Measurements from ENCODE around the gene CALCB.

The CALCB gene

DNA sequence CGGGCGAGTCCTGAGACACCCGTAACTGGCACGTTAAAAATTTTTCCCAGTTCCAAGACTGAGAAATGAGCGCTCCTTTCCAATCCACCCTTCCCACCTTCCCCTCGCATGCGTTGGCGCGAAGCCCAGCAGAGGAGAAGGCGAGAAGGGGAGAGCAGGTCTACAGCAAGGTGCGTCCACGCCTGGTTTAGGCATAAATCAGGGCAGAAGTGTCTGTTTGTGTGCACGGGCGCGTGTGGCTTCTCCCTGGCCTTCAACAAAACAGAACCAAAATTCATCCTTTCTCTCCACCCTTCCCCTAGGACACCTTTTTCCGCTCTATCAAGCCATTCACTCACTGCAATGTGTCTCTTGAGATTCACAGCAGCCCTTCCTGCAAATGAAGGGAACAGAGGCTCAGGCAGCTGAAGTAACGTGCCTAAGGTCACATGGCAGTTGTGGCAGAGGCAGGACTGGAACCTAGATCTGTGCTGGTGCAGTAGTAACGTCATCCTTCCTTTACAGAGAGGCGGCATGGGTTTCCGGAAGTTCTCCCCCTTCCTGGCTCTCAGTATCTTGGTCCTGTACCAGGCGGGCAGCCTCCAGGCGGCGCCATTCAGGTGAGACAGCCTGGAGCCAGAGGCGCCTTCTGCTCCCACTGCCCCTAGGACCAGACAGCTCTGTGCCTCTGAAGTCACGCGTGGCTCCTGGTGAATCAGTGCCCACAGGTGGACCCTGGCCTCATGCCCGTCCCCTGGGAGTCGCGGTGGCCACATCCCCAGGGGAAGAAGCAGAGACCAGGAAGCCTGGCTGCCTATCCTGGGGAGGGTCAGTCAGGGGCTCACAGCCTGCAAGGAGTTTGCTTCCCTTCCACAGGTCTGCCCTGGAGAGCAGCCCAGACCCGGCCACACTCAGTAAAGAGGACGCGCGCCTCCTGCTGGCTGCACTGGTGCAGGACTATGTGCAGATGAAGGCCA, 1.1 kb downstream of the CALCB start:
- peak; percentile 89 to 94 (median 92) for DNase-seq

DNA sequence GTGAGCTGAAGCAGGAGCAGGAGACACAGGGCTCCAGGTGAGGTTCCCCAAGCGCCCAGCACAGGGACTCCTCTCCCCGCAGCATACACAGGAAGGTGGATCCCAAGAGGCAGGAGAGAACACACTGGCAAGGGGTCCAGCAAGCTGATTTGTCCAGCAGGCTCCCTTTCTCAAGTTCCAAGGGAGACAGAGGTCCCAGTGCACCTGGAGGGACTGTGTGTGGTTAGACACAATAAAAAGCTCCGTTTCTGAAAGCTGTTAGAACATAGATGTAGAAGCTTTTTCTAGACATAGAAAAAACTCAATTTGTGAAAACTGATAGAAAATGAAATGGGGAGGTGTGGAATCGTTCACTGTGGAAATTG, 1.8 kb downstream of the CALCB start:
- no peak for DNase-seq

DNA sequence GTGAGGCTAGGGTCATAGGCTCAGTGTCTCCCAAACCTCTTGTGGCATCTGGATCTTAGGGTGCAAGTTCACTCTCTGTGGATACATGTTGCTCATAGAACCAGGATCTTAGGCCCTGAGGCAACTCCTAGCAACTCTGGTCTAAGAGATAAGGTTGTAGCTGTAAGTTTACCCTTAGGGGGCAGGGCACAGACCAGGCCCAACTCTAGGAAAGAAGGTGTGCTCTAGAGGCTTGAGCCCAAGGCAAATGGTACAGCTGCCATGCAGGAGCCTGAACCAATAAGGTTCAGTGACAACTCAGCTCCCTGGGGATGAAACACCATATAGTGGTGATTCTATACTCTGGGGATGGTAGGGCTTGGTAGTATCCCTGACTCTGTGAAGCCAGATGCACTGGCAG, 17.8 kb downstream of the CALCB start:
- DNase-seq: no peak

DNA sequence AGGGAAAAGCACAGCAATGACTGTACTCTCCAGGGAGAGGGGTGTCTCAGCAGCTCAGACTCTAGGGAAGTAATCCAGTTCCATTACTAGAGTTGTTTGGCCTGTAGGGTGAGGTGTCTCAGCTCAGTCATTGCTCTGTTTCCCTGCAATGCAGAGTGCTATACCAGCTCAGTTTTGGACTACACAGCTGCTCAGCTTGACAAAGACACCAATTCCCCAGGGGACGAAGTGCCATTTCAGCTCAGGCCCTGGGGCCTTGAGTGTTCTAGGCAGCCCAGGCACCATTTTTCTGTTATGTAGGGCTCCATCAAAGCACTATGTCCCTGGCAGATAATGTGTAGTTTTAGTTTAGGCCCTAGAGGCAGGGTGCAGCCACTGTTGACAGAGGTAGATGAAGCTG, 18.2 kb downstream of the CALCB start:
- peak in 2 of 3 experiments; percentile 23 to 78 for DNase-seq

DNA sequence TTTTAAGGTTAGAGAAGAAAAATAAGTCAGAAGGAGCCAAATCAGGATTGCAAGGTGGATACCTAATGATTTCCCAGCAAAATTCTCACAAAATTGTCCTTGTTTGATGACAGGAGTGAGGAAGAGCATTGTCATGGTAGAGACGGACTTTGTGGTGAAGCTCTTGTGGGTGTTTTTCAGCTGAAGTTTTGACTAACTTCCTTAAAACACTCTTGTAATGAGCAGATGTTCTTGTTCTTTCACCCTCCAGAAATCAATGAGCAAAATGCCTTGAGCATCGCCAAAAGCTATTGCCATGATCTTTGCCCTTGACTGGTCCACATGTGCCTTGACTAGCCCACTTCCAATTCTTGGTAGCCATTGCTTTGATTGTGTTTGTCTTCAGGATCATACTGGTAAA, 20.0 kb downstream of the CALCB start:
- DNase-seq: no peak

DNA sequence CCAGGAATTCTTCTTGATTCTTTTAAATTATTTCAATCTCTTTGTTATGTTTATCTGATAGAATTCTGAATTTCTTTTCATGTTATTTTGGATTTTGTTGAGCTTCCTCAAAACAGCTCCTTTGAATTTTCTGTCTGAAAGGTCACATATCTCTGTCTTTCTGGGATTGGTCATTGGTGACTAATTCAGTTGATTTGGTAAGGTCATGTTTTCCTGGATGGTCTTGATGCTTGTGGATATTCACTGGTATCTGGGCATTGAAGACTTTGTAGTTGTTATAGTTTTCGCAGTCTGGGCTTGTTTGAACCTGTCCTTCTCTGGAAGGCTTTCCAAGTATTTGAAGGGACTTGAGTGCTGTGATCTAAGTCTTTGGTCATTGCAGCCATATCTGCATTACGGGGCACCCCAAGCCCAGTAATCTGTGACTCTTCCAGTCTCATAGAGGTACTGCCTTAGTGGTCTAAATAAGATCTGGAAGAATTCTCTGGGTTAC, 22.4 kb downstream of the CALCB start:
- no peak for DNase-seq

DNA sequence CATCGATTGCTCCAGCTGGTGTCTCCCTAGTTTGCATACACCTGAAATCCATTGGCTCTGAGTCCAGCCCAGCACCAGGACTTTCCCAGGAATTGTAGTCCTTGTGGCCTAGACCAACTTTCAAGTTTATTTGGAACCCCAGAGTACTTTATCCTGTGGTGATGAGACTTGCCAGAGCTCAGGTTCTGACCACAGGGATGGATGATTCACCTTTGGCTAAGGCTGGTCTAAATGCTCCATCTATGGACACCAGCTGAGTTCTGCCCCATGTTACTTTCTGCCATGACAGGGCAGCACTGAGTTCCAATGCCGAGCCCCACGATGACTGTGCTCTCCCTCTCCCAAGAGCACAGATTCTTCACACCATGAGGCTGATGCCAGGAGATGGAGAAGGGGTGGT, 24.0 kb downstream of the CALCB start:
- no peak for DNase-seq

DNA sequence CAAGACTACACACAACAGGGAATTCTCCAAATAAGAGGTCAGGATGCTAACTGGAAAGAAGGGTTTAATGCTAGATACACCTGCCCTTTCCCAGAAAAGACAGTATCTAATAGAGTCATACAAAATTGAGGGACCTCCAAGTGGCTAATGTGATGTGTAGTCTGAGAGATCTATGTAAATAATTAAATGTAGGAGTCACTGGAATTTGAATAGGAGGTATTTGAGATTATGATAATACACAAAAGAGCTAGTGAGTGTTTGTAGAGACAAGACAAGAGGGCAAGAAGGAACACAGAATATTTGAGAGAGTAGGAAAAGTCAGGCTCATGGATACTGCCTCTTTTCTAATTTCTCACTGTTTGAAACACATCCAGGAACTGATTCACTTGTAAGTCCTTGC, 25.9 kb downstream of the CALCB start:
- DNase-seq: no peak

DNA sequence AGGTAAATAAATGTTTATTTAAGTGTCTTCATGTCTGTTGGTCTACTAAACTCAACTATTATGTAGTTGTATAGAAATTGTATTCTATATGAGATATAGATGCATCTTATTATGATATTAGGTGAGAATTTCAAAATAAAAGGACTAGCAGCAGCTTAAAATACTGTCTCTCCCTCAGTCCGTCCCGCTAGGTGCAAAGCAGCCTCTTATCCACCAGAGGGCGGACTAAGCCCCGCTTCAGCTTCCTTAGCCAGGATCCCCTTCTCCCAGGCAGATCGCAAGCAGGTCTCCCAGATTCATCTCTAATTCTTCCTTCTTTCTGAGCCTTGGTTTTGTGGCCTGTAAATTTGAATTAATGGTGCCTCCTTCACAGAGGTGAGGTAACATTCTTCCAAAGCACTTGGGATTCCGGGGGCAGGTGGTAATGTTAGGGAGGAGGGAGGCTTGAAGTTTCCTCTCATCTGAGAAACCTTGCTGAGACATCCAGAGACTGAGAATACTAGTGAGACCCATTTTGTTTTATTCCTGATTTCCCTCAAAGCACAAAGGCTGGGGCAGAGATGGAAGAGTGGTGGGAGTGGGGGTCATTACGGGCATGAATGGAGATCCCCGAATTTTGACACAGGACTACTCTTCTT, 27.8 kb downstream of the CALCB start:
- peak; percentile 61 to 81 (median 70) for DNase-seq

DNA sequence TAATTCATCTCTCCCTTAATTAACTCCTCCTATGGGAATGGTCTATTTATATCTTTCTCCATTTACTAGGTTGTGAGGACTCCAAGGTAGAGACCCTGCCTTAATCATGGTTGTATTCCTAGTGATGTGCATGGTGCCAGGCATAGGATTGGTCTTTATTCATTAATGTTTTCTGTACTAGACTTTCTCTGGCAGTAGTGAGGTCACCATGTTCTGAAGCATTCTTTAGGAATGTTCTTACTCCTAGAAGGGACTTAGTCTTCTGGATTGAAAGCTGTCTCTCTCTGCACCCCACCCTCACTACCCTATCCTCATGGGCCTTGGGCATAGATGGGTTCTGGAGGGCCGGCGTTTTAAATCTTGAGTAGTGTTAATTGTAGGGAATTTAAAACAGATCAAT, 30.8 kb downstream of the CALCB start:
- DNase-seq: no peak

DNA sequence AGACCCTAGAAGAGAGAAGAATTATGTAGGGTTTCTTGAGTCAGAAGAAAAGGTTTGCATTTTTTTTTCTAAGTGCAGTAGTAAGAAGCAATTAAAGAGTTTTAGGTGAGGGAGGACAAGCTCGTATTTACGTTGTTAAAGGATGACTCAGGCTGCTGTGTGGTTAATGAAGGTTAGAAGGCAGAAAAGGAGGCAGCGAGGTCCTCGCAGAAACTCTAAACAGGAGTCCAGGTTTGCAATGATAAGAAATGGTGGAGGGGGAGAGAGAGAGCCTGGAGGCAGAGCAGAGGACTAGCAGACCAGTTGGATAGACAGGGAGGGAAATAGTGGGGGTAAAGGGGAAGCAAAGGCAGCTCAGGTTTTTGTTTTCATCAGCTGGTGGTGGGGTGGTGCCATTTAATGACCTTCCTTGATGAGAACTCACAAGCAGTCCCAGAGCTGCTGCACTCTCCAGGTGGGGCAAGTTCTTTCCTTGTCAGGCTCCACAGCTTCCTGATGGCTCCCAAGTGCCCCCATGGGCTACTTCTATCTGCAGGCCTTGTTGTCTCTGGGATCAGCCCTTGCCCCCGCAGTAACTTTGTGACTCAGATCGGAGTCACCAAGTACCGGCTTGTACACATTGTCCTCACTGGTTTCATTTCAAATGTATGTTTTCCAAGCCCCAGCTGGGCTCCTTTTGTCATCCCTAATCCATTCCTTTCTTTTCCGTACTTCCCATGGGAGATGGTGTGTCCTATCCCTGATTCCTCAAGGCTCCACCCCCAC, 33.0 kb downstream of the CALCB start:
- no peak for DNase-seq

DNA sequence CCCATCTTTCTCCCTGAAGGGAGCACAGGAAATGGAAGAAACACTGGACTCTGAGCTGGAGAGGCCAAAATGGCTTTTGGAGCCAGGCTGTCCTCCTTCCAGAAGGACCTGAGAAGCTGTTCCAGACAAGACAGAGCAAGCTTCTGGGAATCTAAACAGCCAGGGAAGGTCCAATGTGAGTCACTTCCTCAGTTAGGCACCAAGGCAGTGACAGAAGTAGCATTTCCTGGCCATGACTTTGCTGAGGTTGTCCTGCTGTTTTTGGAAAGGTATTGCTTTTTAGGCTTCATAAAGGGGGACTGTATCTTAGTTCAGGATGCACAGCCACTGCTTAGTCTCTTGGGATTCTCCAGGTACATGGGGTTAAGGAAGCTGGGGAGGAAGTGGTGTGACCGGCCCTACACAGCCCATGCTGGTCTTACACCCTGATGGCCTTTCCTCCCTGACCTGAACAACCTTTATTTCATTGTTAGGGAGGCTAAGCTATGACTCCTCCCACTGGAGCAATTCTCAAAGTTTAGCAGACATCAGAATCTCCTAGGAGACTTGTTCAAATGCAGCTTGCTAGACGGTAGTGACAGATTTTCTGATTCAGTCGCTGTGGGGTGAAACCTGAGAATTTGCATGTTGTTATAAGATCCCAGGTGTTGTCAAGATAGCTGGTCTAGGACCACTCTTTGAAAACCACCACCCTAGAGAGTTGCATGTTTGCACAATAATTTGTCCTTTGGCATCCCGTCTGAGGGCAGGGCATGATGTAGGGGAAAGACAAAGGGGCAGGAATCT, 34.5 kb downstream of the CALCB start:
- no peak for DNase-seq

DNA sequence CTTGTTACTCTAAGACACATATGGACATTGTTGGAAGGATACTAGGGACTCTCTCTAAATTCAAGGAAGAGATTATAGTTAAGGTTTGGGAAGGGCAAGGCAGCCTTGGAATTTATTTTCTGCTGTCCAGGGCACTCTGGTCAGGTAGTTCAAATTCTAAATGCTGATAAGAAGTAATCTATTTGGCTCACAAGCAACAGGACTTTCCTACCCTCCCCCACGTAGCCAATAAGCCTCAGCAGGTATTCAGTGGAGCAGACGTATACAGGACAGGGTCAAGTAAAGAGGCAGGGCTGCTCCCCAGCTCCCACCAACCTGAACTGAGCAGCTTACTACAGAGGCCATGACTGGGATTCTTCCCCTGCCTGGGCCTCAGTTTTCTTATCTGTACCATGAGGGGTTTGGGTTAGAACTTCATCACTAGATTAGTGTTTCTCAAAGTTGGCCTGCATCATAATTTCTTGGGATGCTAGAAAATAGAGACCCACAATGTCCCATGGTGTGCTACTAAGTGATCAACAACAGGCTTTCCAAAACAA, 35.3 kb downstream of the CALCB start:
- DNase-seq: no peak

DNA sequence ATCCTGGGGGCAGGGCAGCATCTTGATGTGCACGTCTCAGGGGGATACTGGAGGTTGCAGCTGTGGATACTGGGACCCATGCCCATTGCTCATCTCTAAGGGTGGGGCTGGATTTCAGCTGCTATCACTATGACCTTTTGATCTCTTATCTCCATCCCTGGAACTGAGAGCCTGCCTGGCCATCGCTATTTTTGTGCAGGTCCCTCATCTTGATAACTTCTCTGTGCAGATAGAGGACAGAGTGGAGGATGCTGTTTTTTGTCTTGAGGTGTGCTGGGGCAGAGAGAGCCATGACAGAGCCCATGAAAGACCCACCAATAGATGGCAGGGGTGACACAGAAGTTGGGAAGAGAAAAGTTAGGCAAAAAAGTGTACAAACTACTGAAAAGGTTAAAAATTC, 36.2 kb downstream of the CALCB start:
- no peak for DNase-seq

DNA sequence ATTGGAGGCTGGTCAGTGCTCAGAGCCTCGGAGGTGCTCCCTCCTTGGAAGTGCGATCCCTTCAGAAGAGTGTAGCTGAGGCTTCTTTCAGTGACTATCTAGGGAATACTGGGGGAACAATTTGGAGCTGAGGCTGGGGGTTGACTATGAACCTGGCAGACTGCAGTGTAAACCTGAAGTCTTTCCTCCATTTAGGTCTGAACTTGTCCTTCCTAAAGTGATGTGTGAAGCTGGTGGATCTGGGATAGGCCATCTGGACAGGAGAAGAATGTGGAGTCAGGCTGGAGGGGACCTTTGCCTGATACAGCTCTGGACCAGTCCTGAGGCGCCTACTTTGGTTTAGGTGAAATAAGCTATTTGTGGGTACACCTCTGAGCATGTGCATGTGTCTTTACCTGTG, 37.8 kb downstream of the CALCB start:
- no peak for DNase-seq

DNA sequence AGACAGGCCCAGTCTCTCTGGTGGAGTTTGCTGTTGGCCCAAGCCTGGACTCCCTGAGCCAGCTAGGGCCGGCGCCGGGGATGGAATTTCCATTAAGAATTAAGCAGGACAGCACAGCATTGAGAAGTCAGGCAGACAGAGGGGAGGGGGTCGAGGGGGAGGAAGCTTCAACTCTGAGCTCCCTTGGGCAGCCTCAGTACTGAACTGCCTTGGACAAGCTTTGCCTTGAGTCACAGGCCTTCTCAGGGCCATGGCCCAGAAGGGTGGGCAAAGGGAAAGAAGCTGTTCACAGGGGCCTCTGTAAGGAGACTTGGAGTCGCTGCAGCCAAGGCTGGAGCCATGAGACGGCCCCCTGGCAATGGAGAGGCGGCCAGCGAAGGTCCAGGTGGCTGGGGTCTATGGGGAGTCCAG, 38.7 kb downstream of the CALCB start:
- DNase-seq: no peak

DNA sequence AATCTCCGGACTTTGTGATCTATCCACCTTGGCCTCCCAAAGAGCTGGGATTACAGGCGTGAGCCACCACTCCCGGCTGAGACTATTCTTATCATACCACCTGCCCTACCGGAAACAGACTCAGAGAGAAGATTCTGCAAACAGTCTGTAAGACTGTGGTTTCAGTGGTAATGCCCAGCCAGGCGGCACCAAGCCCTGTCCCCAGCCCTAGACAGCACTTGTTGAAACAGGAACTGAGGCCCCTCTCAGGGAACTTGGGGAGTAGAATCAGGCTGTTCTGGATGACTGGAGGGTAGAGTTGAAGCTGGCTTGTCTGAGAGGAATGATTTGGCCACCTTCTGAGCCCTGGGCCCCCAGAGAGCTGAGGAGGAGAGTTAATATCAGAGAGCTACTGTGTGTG, 40.0 kb downstream of the CALCB start:
- no peak for DNase-seq

DNA sequence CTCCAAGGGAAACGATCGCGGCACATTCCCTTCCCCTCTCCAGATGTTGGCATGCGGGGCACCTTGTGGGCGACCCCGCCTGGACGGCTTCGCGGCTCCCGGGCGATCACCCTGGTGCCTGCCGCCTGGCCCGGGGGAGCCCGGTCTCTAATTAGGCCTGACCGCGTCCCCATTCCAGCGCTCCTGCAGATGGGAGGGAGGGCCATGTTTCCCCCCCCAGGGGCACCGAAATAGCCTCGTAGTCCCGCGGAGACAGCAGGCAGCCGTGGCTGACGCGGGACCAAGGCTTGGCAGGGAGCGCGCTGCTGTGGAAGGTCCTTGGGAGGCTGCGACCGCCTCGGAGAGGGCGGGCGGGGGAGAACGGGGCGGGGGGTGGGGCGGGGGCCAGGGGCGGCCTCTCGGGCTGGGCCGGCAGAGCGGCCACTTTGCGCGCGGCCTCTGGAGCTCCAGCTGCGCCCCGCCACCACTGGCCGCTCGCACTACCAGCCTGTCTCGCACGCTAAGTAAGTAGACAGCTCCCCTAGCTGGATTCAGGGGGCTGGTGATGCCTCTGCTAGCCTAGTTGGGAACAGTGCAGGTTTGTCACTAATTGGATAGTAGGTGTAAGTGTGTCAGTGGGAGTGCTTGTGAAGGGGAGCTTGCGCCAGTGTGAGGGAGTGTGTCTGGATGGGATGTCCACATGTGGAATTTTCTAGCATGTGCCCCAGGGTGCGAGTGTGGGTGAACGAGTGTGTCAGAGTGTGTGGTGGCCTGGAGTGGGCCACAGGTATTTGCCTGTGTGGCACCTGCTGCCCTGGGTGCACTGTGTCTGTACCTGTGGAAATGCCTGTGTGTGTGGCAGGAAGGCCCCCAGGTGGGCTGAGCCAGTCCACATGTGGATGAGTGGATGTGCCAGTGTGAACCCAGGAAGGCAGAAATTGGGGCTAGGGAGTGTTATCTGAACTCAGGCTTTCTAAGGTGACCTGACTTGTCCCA, 41.4 kb downstream of the CALCB start, which contains the start of gene INSC:
TSS of gene INSC (plus strand) at position 423 of the 975 bp plus-strand sequence. CDS start 34,252 bp downstream, outside the sequence.
- peak in 2 of 3 experiments; percentile 40 to 53 for DNase-seq

DNA sequence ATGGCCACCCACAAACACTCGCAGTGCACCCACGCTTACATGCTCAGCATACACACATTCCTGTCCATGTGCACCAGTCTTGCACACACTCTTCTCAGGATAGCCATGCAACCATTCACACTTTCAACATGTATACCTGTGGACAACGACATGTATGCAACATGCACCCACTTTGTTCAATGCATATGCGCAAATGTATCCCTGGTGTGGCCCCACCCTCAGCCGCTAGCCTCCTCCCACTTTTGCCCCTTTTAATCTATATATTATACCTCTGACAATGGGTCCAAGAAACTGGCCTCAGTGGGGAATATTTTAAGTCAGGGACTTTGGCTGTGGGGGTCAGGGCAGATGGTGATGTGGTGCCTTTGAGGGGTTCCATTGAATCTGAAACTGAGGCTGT, 42.3 kb downstream of the CALCB start:
- no peak for DNase-seq

DNA sequence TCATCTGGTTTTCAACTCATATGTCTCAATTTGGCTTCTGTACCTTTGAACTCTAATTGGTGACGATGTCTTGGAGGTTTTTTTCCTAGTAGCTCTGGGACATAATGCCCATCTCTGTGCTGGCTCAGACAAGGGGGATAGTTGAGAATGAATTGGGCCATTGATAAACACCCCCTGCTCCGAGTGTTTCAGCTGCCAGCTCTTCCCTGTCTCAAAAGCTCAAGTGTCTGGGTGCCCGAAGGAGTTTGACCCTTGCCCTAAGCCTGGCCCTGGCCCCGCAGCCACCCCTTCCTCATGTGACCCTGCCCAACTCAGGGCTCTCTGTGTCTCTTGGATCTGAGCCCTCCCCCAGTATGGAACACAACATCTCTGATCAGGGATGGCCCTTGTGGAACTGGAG, 44.4 kb downstream of the CALCB start:
- DNase-seq: no peak

DNA sequence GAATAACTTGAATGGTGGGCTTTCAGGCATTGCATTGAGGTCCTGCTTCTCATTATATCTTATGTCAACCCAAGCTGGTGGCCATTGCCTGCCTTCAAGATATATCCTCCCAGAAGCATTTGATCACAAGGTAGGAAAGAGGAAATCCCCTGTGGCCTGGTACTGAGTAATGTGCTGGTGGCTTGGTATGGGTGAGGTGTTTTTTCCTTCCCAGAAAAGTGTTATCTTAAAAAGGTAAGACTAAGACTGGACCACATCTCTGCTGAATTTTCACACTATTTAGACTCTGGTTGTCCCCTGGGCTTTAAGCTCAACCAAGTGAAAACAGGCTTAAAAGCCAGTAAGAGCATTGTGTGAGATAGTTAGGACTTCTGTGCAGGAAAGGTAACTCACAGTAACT, 45.0 kb downstream of the CALCB start:
- no peak for DNase-seq
